Panc1 (cell line): ENCODE measurements around the gene KDM1B. TPM values are rescaled to one million over a fixed set of nuclear protein-coding genes. Genes with fewer than 3 reads are reported as not detected.

Experiments used
- ATAC-seq: fragments of 200-7000 bp; cut with Tn5 transposase; 2 replicates; pipeline ENCODE4 v1.9.1; 2020; ENCODE audit warnings: mild to moderate bottlenecking, moderate library complexity
- BruUV-seq: library from RNA; stranded (reverse); fragments of 400-500 nt; replicated peaks from 2 replicates; lab custom pipeline; 2021; lab: Mats Ljungman, UMichigan
- CTCF ChIA-PET: fragments of 300-600 bp; sonication (Branson Sonifier 250); formaldehyde crosslinking; loops from one replicate; lab custom pipeline; 2022; ENCODE audit warnings: antibody characterized with exemption; lab: Charles Lee
- POLR2A ChIA-PET: fragments of 300-600 bp; sonication (Branson Sonifier 250); formaldehyde crosslinking; loops from one replicate; lab custom pipeline; 2022; ENCODE audit warnings: antibody characterized with exemption; lab: Charles Lee
- DNase-seq: peaks from one replicate; pipeline ENCODE4 v3.0.0-alpha.2; 2010; ENCODE audit warnings: low read depth, low spot score
- H3K27ac ChIP-seq: 2 replicates; pipeline ENCODE4 v1.5.1; 2011; ENCODE audit warnings: mild to moderate bottlenecking, low read length, inconsistent platforms
- H3K27me3 ChIP-seq: fragments of 200-500 bp; sonication (Bioruptor generic); 2 replicates; pipeline ENCODE4 v1.6.0; 2014; ENCODE audit warnings: low read length, inconsistent platforms; ENCODE audit not compliant: control insufficient read depth, insufficient read depth
- H3K36me3 ChIP-seq: fragments of 200-500 bp; sonication (Bioruptor generic); 2 replicates; pipeline ENCODE4 v1.5.1; 2014; ENCODE audit warnings: inconsistent platforms, mild to moderate bottlenecking, low read length, moderate library complexity; ENCODE audit not compliant: control insufficient read depth, insufficient read depth
- H3K4me1 ChIP-seq: 2 replicates; pipeline ENCODE4 v1.5.1; 2011; ENCODE audit warnings: inconsistent platforms, mild to moderate bottlenecking, low read length, moderate library complexity; ENCODE audit not compliant: control insufficient read depth, insufficient read depth
- H3K4me3 ChIP-seq, 2 experiments: 2 replicates each; pipeline ENCODE4 v1.5.1; 2011 to 2012; ENCODE audit warnings: low read depth in 2 of 2, low read length in 2 of 2, mild to moderate bottlenecking in 2 of 2, inconsistent platforms in 1 of 2, moderate library complexity in 1 of 2
- H3K9me3 ChIP-seq: fragments of 200-500 bp; sonication (Bioruptor generic); 2 replicates; pipeline ENCODE4 v1.5.1; 2014; ENCODE audit warnings: low read depth, mild to moderate bottlenecking, inconsistent platforms, low read length, moderate library complexity; ENCODE audit not compliant: control insufficient read depth, insufficient read depth
- POLR2AphosphoS5 ChIP-seq: IDR thresholded peaks from 2 replicates; pipeline ENCODE4 v1.6.1; 2012; ENCODE audit warnings: mild to moderate bottlenecking, low read depth, low read length, moderate library complexity
- SIN3A ChIP-seq: IDR thresholded peaks from 2 replicates; pipeline ENCODE4 v1.6.1; 2012; ENCODE audit warnings: low read depth, mild to moderate bottlenecking, low read length, moderate library complexity, borderline replicate concordance; ENCODE audit not compliant: insufficient read depth
- TCF7L2 ChIP-seq: IDR thresholded peaks from 2 replicates; pipeline ENCODE4 v1.6.1; 2011; ENCODE audit warnings: mild to moderate bottlenecking, low read depth, low read length, inconsistent platforms
- in situ Hi-C: cut with HindIII; loops from 2 replicates; pipeline ENCODE4 v1.10.0; 2016; ENCODE audit warnings: low sequenced_read_pairs, low pct_unique_long_range_greater_than_20kb
- intact Hi-C: fragments of 100-400 bp; cut with micrococcal nuclease; formaldehyde crosslinking; loops from one replicate; pipeline ENCODE4 v1.10.0; 2022; ENCODE audit not compliant: unreplicated experiment
- total RNA-seq: library from RNA; stranded (reverse); gene quantifications from one replicate; pipeline ENCODE4 v1.2.1, GENCODE V29; 2021; ENCODE audit not compliant: unreplicated experiment
- TF ChIP-seq, protein P1 (sequence below), 2 experiments: IDR thresholded peaks; 2 replicates each; pipeline ENCODE4 v1.6.1; 2011 to 2012; ENCODE audit warnings: low read depth in 2 of 2, control low read depth in 1 of 2, low read length in 1 of 2, mild to moderate bottlenecking in 1 of 2, moderate library complexity in 1 of 2; ENCODE audit not compliant: insufficient read depth in 1 of 2
- TF ChIP-seq, protein P2 (sequence below): fragments of 450-650 bp; IDR thresholded peaks from 2 replicates; pipeline ENCODE4 v1.5.1; 2017; ENCODE audit warnings: mild to moderate bottlenecking

Gene KDM1B
- total RNA-seq, 1 experiment from 2014 or later = 27.1 TPM

DNA sequence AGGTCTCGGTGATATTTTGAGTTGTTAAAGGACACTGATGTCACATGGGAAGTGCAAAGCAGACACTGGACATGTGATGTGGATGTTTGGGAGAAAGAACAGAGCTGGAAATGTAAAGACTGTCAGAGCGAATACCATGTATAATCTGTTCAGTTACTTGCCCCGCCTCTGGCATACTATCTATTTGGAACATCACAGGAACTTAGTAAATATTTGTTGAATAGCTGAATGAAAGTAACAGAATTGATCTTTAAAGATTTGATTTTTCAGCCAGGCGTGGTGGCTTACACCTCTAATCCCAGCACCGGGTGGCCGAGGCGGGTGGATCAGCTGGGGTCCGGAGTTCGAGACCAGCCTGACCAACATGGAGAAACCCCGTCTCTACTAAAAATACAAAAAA lies 19.0 kb upstream of the KDM1B start:
- CTCF ChIA-PET = no interaction called here

DNA sequence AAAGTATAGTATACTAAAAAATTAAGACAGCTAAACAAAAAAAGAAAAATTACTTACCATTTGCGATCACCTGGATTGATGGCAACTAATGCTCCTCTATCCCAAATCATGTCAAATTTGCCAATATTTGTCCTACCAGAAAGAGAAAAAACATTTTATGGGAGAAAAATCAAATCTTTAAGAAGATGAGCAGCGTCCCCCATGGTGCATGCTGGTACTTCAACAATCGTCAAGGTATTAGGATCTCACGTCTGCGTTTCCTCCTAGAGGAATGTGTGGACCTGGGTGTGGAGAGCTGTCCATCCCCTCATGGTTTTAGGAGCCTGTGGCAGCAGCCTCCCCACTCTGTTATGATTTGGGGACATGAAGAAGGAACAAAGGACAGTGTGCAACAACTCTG lies 16.3 kb upstream of the KDM1B start:
- POLR2A ChIA-PET = no interaction called here

More for the DNA sequence above, 19.0 kb upstream of the KDM1B start:
- intact Hi-C loops = no loop called here
- no peaks in the 10 kb centered on the region for H3K36me3 ChIP-seq
- BruUV-seq = no TSS peak
- H3K27ac ChIP-seq = no peak overlapping the region
- H3K4me3 ChIP-seq = no peak overlapping the region
- no peak for DNase-seq
- TF ChIP-seq, protein P1, sequence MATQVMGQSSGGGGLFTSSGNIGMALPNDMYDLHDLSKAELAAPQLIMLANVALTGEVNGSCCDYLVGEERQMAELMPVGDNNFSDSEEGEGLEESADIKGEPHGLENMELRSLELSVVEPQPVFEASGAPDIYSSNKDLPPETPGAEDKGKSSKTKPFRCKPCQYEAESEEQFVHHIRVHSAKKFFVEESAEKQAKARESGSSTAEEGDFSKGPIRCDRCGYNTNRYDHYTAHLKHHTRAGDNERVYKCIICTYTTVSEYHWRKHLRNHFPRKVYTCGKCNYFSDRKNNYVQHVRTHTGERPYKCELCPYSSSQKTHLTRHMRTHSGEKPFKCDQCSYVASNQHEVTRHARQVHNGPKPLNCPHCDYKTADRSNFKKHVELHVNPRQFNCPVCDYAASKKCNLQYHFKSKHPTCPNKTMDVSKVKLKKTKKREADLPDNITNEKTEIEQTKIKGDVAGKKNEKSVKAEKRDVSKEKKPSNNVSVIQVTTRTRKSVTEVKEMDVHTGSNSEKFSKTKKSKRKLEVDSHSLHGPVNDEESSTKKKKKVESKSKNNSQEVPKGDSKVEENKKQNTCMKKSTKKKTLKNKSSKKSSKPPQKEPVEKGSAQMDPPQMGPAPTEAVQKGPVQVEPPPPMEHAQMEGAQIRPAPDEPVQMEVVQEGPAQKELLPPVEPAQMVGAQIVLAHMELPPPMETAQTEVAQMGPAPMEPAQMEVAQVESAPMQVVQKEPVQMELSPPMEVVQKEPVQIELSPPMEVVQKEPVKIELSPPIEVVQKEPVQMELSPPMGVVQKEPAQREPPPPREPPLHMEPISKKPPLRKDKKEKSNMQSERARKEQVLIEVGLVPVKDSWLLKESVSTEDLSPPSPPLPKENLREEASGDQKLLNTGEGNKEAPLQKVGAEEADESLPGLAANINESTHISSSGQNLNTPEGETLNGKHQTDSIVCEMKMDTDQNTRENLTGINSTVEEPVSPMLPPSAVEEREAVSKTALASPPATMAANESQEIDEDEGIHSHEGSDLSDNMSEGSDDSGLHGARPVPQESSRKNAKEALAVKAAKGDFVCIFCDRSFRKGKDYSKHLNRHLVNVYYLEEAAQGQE (IDR thresholded peaks at IDR 0.05; ENCODE audit: insufficient read depth in 1 of 2, low read depth in 2 of 2, low read length in 1 of 2) = no peak
- TF ChIP-seq, protein P2, sequence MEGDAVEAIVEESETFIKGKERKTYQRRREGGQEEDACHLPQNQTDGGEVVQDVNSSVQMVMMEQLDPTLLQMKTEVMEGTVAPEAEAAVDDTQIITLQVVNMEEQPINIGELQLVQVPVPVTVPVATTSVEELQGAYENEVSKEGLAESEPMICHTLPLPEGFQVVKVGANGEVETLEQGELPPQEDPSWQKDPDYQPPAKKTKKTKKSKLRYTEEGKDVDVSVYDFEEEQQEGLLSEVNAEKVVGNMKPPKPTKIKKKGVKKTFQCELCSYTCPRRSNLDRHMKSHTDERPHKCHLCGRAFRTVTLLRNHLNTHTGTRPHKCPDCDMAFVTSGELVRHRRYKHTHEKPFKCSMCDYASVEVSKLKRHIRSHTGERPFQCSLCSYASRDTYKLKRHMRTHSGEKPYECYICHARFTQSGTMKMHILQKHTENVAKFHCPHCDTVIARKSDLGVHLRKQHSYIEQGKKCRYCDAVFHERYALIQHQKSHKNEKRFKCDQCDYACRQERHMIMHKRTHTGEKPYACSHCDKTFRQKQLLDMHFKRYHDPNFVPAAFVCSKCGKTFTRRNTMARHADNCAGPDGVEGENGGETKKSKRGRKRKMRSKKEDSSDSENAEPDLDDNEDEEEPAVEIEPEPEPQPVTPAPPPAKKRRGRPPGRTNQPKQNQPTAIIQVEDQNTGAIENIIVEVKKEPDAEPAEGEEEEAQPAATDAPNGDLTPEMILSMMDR = no peak
- TF ChIP-seq TCF7L2 (no peak), SIN3A (no peak), POLR2AphosphoS5 (no peak)
- ATAC-seq = no peak
- H3K4me1 ChIP-seq = no peaks in the 10 kb centered on the region
- H3K27me3 ChIP-seq = no peaks in the 10 kb centered on the region
- POLR2A ChIA-PET = no interaction called here
- H3K9me3 ChIP-seq = no peaks in the 10 kb centered on the region
- in situ Hi-C loops = no loop called here

More for the DNA sequence above, 16.3 kb upstream of the KDM1B start:
- BruUV-seq = no TSS peak
- no peak for ATAC-seq
- TF ChIP-seq, protein P1 (IDR thresholded peaks at IDR 0.05; ENCODE audit: insufficient read depth in 1 of 2, low read depth in 2 of 2, low read length in 1 of 2) = no peak
- TF ChIP-seq, protein P2 = no peak
- TF ChIP-seq TCF7L2 (no peak), POLR2AphosphoS5 (no peak), SIN3A (no peak)
- H3K27me3 ChIP-seq = no peaks in the 10 kb centered on the region
- intact Hi-C loops (no loop called here), in situ Hi-C loops (no loop called here)
- H3K27ac ChIP-seq = no peak overlapping the region
- H3K36me3 ChIP-seq = no peaks in the 10 kb centered on the region
- CTCF ChIA-PET = no interaction called here
- H3K4me3 ChIP-seq = no peak overlapping the region
- no peaks in the 10 kb centered on the region for H3K4me1 ChIP-seq
- no peak for DNase-seq
- H3K9me3 ChIP-seq = no peaks in the 10 kb centered on the region
